HG03060 (cell line): ENCODE results near the gene SV2B.

Experiments
- ATAC-seq: cut with Tn5 transposase; IDR thresholded peaks from one replicate; pipeline ENCODE4 v1.9.1; 2021; ENCODE audit warnings: low read depth, moderate number of reproducible peaks; ENCODE audit not compliant: unreplicated experiment

Gene SV2B

GRCh38 chr15:91135201-91136130, 35.4 kb downstream of the SV2B start:
- ATAC-seq: peak; percentile 82

DNA sequence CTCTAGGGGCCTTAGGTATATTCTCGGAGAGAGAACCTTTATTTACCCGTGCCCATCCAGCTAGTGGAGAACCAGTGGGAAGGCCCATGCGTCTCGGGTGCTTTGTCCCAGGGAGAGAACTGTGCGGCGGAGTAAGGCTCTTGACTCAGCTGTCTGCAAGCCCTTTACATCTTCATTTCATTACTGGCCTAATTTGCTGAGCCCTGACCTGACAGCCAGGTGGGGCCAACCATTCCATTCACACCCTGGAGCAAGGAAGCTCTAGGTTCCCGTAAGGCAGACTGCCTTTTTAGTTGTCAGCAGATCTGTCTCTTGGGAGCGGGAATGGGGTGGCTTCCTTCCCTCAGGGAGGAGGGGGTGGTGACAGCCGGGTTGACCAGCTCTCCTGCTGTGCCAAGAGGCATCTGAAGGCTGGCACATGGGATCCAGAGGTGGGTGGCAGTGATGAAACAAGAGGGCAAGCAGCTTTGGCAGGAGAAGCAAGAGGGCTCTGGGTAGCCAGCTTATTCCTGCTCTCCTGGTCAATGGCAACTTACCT, 36.4 kb downstream of the SV2B start:
- no peak for ATAC-seq

- ATAC-seq: no peak
Measured at GRCh38 chr15:91140601-91141000, 40.5 kb downstream of the SV2B start.

- ATAC-seq: no peak
Measured at GRCh38 chr15:91141097-91141496, 41.0 kb downstream of the SV2B start.

DNA sequence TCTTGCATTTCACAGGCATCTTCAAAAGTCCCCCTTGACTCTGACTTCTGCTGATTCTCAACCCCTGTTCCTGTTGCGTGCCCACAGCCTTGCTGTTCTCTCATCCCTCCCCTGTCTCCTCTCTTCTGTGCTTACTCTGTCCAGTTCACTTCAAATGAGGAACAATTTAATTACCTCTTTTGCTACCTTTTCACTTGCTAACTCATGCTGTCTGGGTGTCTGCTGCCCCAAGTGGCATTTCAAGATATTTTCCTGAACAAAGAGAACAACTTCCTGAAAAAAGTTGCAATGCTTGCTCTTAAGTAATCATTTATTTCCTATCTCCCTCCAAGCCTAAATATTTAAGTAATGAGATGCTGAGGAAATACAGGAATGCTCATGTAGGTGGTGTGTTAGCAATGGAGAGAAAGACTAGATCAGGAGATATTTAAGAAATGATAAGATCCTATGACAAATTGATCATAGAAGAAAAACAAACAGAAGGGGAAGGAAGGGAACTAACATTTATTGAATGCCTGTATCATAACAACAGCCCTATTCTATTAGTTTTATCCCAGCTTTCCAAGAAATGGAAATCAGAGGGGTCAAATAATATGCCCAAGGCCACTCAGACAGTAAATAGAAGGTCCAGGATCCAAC, 42.2 kb downstream of the SV2B start:
- ATAC-seq: no peak

DNA sequence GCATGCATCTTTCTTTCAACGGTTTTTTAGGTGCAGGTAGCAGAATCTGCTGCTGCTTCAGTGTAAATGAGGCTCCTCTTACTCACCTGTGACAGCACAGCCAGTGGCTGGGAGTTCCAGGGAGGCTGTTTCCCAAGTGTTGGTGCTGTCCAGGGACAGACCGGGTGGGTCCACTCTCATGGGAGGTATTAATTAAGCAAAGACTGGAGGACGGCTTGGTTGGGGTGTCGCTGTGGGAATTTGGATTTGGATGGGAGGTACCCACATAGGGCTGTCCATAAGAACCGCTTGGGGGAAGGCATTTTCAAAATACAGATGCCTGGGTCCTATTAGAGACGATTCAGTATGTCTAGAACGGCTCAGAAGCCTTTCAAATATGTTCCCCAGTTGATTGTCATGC, 42.9 kb downstream of the SV2B start:
- no peak for ATAC-seq

DNA sequence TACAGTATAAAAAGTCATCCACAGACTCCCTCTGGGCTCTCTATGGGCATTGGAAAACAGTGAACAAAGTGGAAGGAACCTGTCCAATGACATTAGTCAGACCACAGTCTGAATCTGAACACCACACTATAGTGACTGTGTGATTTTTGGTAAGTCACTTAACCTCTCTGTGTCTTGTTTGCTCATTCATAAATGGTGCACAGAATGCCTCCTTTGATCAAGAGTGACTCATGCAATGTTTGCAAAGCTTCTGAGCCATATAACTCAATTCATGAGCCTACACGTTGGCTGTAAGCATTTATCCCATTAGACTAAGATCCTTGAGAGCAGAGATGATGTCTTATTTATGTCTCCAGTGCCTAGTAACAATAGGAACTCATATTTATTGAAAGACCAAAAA, 46.7 kb downstream of the SV2B start:
- no peak for ATAC-seq

DNA sequence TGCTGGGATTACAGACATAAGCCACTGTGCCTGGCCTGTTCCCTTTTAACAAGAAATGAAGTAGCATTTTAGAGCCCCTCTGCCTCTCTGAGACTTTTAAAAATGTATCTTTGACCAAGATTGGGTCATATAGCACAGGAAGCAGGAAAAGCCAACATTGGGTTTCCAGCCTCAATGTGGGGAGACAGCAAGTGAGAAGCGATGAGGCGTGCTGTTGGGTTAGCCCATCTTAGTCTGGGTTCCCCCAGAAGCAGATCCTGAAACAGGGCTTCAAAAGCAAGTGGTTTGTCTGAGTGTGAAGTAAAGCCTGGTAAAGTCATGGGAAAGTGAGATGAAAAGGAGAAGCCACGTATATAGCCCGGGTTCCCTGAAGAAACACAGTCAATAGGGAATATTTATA, 48.2 kb downstream of the SV2B start:
- no peak for ATAC-seq

DNA sequence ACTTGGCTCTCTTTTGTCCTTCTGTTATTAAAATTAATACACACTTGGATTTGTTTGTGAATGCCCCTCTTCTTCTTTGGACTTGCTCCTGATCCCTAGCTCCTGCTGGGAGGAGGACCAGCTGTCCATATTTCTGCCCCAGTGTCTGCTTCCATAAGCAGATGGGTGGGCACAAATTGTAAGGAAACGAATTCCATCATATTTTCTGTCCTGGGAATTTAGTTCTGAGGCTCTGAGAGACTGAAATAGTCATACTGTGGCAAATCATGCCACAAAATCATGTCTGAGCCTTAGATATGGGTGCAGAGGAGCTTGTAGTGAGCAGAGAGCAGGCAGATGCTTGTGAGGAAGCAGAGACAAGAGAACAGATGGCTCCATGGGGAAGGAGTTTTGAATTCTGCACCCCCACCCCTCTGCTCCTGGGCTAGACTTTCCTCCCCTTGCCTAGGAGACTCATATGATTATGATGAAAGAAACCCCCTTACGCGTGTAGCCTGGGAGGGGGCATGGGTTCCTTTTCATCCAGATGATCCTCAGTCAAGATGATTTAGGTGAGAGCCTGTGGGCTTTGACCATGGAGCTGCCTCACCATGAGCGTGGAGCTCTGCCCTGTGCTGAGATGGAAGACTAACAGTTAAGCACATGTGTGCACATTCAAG, 50.6 kb downstream of the SV2B start:
- no peak for ATAC-seq

- no peak for ATAC-seq
Measured at GRCh38 chr15:91151781-91152563, 51.9 kb downstream of the SV2B start.

DNA sequence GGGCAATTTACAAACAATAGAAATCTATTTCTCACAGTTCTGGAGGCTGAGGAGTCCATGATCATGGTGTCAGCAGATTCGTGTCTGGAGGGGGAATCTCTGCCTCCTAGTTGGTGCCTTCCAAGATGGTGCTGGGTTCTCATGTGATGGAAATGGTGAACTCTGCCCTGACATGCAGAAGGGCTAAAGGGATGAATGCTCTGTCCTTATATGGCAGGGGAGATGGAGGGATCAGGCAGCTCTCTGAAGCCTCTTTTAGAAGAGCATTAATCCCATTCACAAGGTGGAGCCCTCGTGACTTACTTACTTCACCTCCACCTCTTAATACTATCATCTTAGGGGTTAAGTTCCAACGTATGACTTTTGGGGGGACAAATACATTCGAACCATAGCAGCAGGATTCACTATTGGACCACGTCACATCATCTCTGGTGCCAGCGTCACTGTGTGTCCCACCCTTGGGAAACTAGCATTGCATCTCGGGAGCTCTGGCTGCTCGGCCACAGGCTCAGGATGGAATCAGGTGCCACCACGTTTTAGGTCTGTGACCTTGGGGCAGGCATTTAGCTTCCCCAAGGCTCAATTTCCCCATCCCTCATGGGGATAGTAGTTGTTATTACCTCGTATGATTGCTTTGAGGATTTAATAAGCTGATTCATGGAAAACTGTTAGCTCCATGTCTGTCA, 53.0 kb downstream of the SV2B start:
- no peak for ATAC-seq

DNA sequence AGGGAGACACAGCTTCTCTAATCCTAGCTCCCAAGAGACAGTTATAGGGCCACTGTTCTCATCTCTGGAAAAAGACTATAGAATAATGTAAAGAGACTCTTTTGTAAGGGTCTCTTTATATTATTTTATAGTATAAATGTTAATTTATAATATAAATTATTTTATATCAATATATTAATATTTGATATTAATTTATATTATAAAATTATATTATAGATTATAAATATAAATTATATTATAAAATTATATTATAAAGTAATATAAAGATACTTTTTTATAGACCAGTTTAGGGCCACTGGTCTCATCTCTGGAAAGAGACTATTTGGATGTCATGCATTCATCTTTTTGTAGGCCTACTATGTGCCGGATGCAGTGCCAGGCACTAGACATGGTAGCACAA, 53.9 kb downstream of the SV2B start:
- ATAC-seq: no peak

GRCh38 chr15:91156175-91156726, 56.2 kb downstream of the SV2B start:
- ATAC-seq: no peak

GRCh38 chr15:91158415-91159394, 58.6 kb downstream of the SV2B start:
- ATAC-seq: no peak

- ATAC-seq: no peak
Measured at GRCh38 chr15:91165850-91166249, 65.8 kb downstream of the SV2B start.

- ATAC-seq: no peak
Measured at GRCh38 chr15:91168457-91168856, 68.4 kb downstream of the SV2B start.

DNA sequence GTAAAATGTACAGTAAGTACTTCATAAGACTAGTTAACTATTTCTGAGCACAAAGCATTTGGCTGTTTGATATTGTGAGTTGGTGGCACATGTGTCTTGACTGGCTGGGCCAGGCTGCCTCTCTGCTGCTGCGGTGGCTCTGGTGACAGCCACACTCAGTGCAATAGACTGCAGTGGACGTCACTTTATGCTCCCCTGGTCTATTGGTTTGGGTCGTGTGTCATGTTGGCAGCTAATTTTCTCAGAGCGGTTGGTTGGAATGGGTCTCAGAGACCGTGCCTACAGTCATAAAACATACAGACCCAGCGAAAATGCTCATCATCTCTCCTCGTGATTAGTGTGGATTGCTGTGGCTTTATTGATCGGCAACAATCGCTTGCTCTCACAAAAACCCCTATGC, 71.3 kb downstream of the SV2B start:
- no peak for ATAC-seq

- ATAC-seq: no peak
Measured at GRCh38 chr15:91182101-91182500, 82.0 kb downstream of the SV2B start.
